Fibroblast of villous mesenchyme (primary cell): ENCODE data around the gene CDIPT. TPM values are rescaled to one million over a fixed set of nuclear protein-coding genes. Genes with fewer than 3 reads are reported as not detected.

Experiments used
- DNase-seq: peaks from one replicate; pipeline ENCODE4 v3.0.0-alpha.2; 2010; ENCODE audit warnings: low read depth
- H3K4me3 ChIP-seq: 2 replicates; pipeline ENCODE4 v1.5.1; 2011; ENCODE audit warnings: low read depth, mild to moderate bottlenecking, low read length
- total RNA-seq: library from RNA; depleted of rRNA; stranded (reverse); fragments of >200 nt; gene quantifications from 2 replicates; pipeline ENCODE4 v1.2.3, GENCODE V29; 2012
- TF ChIP-seq, protein P1 (sequence below): IDR thresholded peaks from 2 replicates; pipeline ENCODE4 v1.5.1; 2012; ENCODE audit warnings: low read depth, mild to moderate bottlenecking, low read length; ENCODE audit not compliant: insufficient read depth

CDIPT gene
- total RNA-seq, 1 donor = 84.6 TPM

DNA sequence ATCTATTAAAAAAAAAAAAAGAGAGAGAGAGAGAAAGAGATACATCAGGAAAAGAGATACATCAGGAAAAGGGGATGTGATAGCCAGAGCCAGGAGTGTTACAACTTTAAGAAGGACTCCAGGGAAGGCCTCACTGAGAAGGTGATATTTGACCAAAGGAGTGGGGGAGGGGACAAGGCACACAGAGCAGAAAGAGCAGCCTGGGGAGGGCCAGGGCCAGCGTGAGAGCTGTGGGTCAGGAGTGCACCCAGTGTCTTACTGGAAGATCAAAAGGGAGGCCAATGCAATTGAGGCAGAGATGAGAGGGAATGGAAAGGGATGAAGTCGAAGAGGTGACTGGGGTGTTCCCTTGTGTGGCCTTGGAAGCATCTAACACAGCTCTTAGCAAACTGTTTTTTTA lies 44.9 kb upstream of the CDIPT start:
- TF ChIP-seq, protein P1, sequence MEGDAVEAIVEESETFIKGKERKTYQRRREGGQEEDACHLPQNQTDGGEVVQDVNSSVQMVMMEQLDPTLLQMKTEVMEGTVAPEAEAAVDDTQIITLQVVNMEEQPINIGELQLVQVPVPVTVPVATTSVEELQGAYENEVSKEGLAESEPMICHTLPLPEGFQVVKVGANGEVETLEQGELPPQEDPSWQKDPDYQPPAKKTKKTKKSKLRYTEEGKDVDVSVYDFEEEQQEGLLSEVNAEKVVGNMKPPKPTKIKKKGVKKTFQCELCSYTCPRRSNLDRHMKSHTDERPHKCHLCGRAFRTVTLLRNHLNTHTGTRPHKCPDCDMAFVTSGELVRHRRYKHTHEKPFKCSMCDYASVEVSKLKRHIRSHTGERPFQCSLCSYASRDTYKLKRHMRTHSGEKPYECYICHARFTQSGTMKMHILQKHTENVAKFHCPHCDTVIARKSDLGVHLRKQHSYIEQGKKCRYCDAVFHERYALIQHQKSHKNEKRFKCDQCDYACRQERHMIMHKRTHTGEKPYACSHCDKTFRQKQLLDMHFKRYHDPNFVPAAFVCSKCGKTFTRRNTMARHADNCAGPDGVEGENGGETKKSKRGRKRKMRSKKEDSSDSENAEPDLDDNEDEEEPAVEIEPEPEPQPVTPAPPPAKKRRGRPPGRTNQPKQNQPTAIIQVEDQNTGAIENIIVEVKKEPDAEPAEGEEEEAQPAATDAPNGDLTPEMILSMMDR = no peak
- no peak overlapping the region for H3K4me3 ChIP-seq

DNA sequence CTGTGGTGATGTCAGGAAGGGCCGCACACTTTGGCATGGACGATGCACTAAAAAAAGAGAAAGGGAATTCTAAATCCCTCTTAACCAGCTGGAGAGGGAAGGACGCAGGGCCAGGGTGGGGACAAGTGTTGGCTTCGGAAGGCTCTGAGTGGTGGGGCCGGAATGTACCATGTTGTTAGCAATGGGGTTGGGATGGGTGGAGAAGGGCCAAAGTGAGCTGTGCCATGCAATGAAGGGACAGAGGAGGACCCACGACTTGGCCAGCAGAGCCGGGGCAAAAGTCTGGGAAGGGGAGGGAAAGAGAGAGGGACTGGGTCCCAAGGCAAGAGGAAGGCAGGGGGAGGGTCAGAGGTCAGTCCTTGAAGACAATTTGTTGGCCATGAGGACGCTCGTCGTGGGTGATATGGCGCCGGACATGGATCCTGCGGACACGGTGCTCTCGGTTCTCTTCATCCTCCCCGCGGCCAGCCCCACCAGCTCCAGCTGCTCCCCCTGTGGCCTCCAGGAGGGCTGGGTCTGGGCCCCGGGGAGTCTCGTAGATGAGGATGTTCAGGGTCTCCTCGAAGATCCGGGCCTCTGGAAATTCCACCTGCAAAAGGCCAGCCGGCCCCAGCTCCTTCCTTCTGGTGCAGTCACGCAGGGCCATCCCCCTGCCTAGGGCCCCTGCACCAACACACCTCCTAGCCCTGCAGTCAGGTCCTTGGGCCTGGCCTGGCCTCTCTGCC lies 43.7 kb upstream of the CDIPT start:
- no peak overlapping the region for H3K4me3 ChIP-seq
- TF ChIP-seq, protein P1 = no peak
- DNase-seq = no peak

More for the DNA sequence above, 44.9 kb upstream of the CDIPT start:
- no peak for DNase-seq

DNA sequence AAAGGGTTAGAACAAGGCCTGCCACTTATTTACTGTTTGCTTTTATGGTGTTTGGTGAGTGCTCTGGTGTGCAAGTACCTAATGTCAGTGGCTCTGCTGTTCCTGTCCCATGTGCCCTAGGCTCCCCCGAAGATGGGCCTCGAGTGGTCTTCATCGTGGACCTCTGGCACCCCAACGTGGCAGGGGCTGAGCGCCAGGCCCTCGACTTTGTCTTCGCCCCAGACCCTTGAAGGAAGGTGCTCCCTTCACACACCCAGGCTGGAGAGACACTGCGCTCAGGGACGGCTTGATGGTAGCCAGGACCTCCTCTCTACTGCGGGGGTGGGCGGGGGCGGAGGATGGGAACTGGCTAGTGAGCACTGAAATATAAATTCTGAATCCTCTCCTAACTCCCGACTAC lies 42.6 kb upstream of the CDIPT start:
- TF ChIP-seq, protein P1 = no peak
- H3K4me3 ChIP-seq = no peak overlapping the region
- DNase-seq = no peak

DNA sequence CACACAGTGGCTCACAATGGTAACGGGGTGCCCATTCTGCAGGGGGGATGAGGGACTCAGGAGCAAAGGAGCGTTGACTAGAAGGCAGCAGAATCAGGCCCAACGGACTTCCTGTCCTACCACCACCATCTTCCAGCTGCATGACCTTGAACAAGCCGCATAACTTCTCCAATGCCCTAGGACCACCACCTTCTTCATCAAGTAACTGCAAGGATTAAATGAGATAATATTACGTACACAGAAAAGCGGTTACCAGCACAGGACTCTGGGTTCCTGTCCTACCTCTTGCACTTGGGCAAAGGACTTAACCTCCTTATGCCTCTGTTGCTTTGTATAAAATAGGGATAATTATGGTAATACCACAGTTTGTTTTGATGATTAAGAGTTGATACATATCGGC lies 41.9 kb upstream of the CDIPT start:
- H3K4me3 ChIP-seq = no peak overlapping the region
- TF ChIP-seq, protein P1 = no peak

DNA sequence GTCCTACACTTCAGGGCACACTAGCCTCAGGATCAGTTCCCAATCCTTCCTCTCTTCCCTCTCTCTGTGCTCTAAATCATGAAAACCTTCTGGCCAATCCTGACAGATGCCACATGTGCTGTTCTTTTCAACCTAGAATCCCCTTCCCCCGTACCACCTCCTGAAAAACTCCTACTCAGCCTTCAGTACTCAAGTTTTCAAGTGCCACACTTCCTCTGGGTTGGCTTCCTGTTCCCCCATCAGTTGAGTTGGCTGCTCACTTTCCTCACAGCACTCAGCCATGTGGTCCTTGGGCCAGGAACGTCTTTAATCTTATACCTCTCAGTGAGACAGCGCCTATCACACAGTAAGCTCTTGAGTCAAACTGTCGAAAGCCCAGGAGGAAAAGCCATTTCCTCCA lies 40.6 kb upstream of the CDIPT start:
- no peak overlapping the region for H3K4me3 ChIP-seq
- TF ChIP-seq, protein P1 = no peak
- no peak for DNase-seq

More for the DNA sequence above, 41.9 kb upstream of the CDIPT start:
- no peak for DNase-seq

DNA sequence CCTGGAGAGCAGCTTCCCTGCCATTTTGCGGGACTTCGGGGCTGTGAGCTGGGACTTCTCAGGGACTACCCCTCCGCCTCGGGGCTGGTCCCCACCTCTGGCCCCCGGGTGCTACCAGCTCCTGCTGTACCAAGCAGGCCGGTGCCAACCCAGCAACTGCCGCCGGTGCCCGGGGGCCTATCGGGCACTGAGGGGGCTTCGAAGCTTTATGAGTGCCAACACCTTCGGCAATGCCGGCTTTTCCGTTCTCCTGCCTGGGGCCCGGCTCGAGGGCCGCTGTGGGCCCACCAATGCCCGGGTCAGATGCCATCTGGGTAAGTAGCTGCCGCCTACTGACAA lies 38.5 kb upstream of the CDIPT start:
- TF ChIP-seq, protein P1 = no peak
- no peak for DNase-seq
- peak overlapping the region; percentile 78 for H3K4me3 ChIP-seq

DNA sequence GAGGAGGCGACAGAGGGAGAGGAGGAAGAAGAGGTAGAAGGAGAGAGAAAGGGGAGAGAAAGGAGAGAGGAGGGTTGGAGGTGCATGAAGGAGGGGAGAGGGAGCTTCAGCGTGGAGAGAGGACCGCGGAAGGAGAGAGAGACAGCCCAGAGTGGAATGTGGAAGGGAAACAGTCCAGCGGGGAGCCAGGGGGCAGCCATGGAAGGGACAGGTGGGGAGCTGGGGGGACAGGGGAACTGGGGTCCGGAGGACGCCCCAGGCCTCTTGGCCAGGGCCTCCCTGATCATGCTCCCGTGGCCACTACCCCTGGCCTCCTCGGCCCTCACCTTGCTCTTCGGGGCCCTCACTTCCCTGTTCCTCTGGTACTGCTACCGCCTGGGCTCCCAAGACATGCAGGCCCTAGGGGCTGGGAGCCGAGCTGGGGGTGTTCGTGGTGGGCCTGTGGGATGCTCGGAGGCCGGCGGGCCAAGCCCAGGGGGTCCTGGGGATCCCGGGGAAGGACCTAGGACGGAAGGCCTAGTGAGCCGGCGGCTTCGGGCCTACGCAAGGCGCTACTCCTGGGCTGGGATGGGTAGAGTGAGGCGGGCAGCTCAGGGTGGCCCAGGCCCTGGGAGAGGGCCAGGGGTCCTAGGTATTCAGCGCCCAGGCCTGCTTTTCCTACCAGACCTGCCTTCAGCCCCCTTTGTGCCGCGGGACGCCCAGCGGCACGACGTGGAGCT lies 38.0 kb upstream of the CDIPT start:
- TF ChIP-seq, protein P1 = no peak
- peak; percentile 12 for DNase-seq
- H3K4me3 ChIP-seq = peak overlapping the region; percentile 78
